Memory B cell (primary cell): ENCODE data around the gene DLGAP4.

Source experiments
- ATAC-seq: fragments of 150-1000 bp; cut with Tn5 transposase; 2 replicates; pipeline ENCODE4 v1.10.0; 2021; ENCODE audit warnings: low read depth, mild to moderate bottlenecking, moderate library complexity
- DNase-seq, 2 donors: peaks; one replicate each; pipeline ENCODE4 v3.0.0; 2022; ENCODE audit warnings: low spot score in 2 of 2
- H3K27ac Mint-ChIP-seq: one replicate; pipeline ENCODE4 v1.8.0; 2022; ENCODE audit warnings: mild to moderate bottlenecking, moderate library complexity, mixed read lengths
- H3K27me3 Mint-ChIP-seq: one replicate; pipeline ENCODE4 v1.8.0; 2022; ENCODE audit warnings: mixed read lengths
- H3K36me3 Mint-ChIP-seq: one replicate; pipeline ENCODE4 v1.8.0; 2022; ENCODE audit warnings: mild to moderate bottlenecking, mixed read lengths
- H3K4me1 Mint-ChIP-seq: one replicate; pipeline ENCODE4 v1.8.0; 2022; ENCODE audit warnings: mixed read lengths
- H3K4me3 Mint-ChIP-seq: one replicate; pipeline ENCODE4 v1.8.0; 2022; ENCODE audit warnings: mild to moderate bottlenecking, moderate library complexity, mixed read lengths
- H3K9me3 Mint-ChIP-seq: one replicate; pipeline ENCODE4 v1.8.0; 2022; ENCODE audit warnings: mixed read lengths

Gene DLGAP4

GRCh38 chr20:36479938-36480337 is 173.8 kb downstream of the DLGAP4 start:
- Mint-ChIP-seq H3K36me3 (peaks cover 5% of the 10 kb centered on the region), H3K9me3 (no peaks in the 10 kb centered on the region), H3K4me1 (peaks cover 30% of the 10 kb centered on the region), H3K27me3 (no peaks in the 10 kb centered on the region), H3K4me3 (no peak overlapping the region), H3K27ac (no peak overlapping the region)
- DNase-seq (no peak), ATAC-seq (no peak)

- Mint-ChIP-seq H3K4me1 (peaks cover 30% of the 10 kb centered on the region), H3K27ac (no peak overlapping the region), H3K9me3 (no peaks in the 10 kb centered on the region), H3K36me3 (peaks cover 3% of the 10 kb centered on the region), H3K4me3 (no peak overlapping the region), H3K27me3 (no peaks in the 10 kb centered on the region)
- DNase-seq (no peak), ATAC-seq (no peak)
These were observed 174.4 kb downstream of the DLGAP4 start for GRCh38 chr20:36480456-36481048.

- H3K9me3 Mint-ChIP-seq = no peaks in the 10 kb centered on the region
- H3K4me3 Mint-ChIP-seq = no peak overlapping the region
- H3K4me1 Mint-ChIP-seq = peaks cover 36% of the 10 kb centered on the region
- DNase-seq (no peak), ATAC-seq (no peak)
- H3K36me3 Mint-ChIP-seq = peaks cover 2% of the 10 kb centered on the region
- H3K27me3 Mint-ChIP-seq = no peaks in the 10 kb centered on the region
- H3K27ac Mint-ChIP-seq = no peak overlapping the region
These were observed 175.4 kb downstream of the DLGAP4 start for GRCh38 chr20:36481380-36482043.

GRCh38 chr20:36482044-36482473 is 175.9 kb downstream of the DLGAP4 start:
- Mint-ChIP-seq H3K4me3 (no peak overlapping the region), H3K27me3 (no peaks in the 10 kb centered on the region), H3K4me1 (peaks cover 39% of the 10 kb centered on the region), H3K9me3 (no peaks in the 10 kb centered on the region), H3K27ac (no peak overlapping the region), H3K36me3 (peaks cover 2% of the 10 kb centered on the region)
- ATAC-seq (no peak), DNase-seq (no peak)

- DNase-seq = no peak
- H3K9me3 Mint-ChIP-seq = no peaks in the 10 kb centered on the region
- H3K36me3 Mint-ChIP-seq = peaks cover 2% of the 10 kb centered on the region
- no peak for ATAC-seq
- H3K4me1 Mint-ChIP-seq = peaks cover 38% of the 10 kb centered on the region
- peak overlapping the region; percentile 69 for H3K27ac Mint-ChIP-seq
- no peak overlapping the region for H3K4me3 Mint-ChIP-seq
- H3K27me3 Mint-ChIP-seq = no peaks in the 10 kb centered on the region
These were observed 177.2 kb downstream of the DLGAP4 start for GRCh38 chr20:36483209-36483918.

GRCh38 chr20:36483919-36484808 is 178.0 kb downstream of the DLGAP4 start:
- H3K4me1 Mint-ChIP-seq = peaks cover 33% of the 10 kb centered on the region
- peak overlapping the region; percentile 5 for H3K4me3 Mint-ChIP-seq
- peak overlapping the region; percentile 69 for H3K27ac Mint-ChIP-seq
- H3K36me3 Mint-ChIP-seq = peaks cover 2% of the 10 kb centered on the region
- DNase-seq = no peak
- H3K27me3 Mint-ChIP-seq = no peaks in the 10 kb centered on the region
- peak; percentile 78 for ATAC-seq
- H3K9me3 Mint-ChIP-seq = no peaks in the 10 kb centered on the region

- no peak overlapping the region for H3K4me3 Mint-ChIP-seq
- no peak overlapping the region for H3K27ac Mint-ChIP-seq
- DNase-seq = no peak
- H3K4me1 Mint-ChIP-seq = peaks cover 31% of the 10 kb centered on the region
- no peak for ATAC-seq
- no peaks in the 10 kb centered on the region for H3K9me3 Mint-ChIP-seq
- H3K36me3 Mint-ChIP-seq = peaks cover 2% of the 10 kb centered on the region
- no peaks in the 10 kb centered on the region for H3K27me3 Mint-ChIP-seq
These were observed 179.1 kb downstream of the DLGAP4 start for GRCh38 chr20:36485286-36485685.

- Mint-ChIP-seq H3K36me3 (no peaks in the 10 kb centered on the region), H3K4me1 (peaks cover 35% of the 10 kb centered on the region), H3K27ac (peak overlapping the region; percentile 87), H3K27me3 (no peaks in the 10 kb centered on the region), H3K9me3 (no peaks in the 10 kb centered on the region), H3K4me3 (no peak overlapping the region)
- ATAC-seq = no peak
- DNase-seq = no peak
These were observed 180.9 kb downstream of the DLGAP4 start for GRCh38 chr20:36487069-36487468.

- H3K27ac Mint-ChIP-seq = no peak overlapping the region
- no peaks in the 10 kb centered on the region for H3K36me3 Mint-ChIP-seq
- H3K27me3 Mint-ChIP-seq = no peaks in the 10 kb centered on the region
- H3K9me3 Mint-ChIP-seq = no peaks in the 10 kb centered on the region
- DNase-seq (no peak), ATAC-seq (no peak)
- H3K4me3 Mint-ChIP-seq = no peak overlapping the region
- H3K4me1 Mint-ChIP-seq = peaks cover 38% of the 10 kb centered on the region
These were observed 184.1 kb downstream of the DLGAP4 start for GRCh38 chr20:36490191-36490590.

- H3K36me3 Mint-ChIP-seq = peaks cover 3% of the 10 kb centered on the region
- peak in 1 of 2 donors; percentile 17 for DNase-seq
- peak overlapping the region; percentile 69 for H3K27ac Mint-ChIP-seq
- H3K9me3 Mint-ChIP-seq = no peaks in the 10 kb centered on the region
- ATAC-seq = peak; percentile 95
- H3K4me1 Mint-ChIP-seq = peaks cover 32% of the 10 kb centered on the region
- H3K27me3 Mint-ChIP-seq = no peaks in the 10 kb centered on the region
- peak overlapping the region; percentile 28 for H3K4me3 Mint-ChIP-seq
These were observed 185.9 kb downstream of the DLGAP4 start for GRCh38 chr20:36491901-36492617.

- H3K27me3 Mint-ChIP-seq = no peaks in the 10 kb centered on the region
- H3K27ac Mint-ChIP-seq = peak overlapping the region; percentile 69
- peaks cover 29% of the 10 kb centered on the region for H3K4me1 Mint-ChIP-seq
- no peaks in the 10 kb centered on the region for H3K9me3 Mint-ChIP-seq
- peak; percentile 14 for ATAC-seq
- peaks cover 7% of the 10 kb centered on the region for H3K36me3 Mint-ChIP-seq
- DNase-seq = no peak
- no peak overlapping the region for H3K4me3 Mint-ChIP-seq
These were observed 187.1 kb downstream of the DLGAP4 start for GRCh38 chr20:36493051-36493800.

- DNase-seq = no peak
- H3K27me3 Mint-ChIP-seq = no peaks in the 10 kb centered on the region
- no peak for ATAC-seq
- H3K9me3 Mint-ChIP-seq = no peaks in the 10 kb centered on the region
- H3K4me3 Mint-ChIP-seq = no peak overlapping the region
- H3K36me3 Mint-ChIP-seq = peaks cover 9% of the 10 kb centered on the region
- no peak overlapping the region for H3K27ac Mint-ChIP-seq
- H3K4me1 Mint-ChIP-seq = peaks cover 29% of the 10 kb centered on the region
These were observed 187.6 kb downstream of the DLGAP4 start for GRCh38 chr20:36493801-36494114.
